Measurements from ENCODE around the gene BICC1.

The BICC1 gene

GRCh38 chr10:58546722-58547445, 34.2 kb downstream of the BICC1 start:
- no peaks in the 10 kb centered on the region for H3K36me3 ChIP-seq (ENCODE audit: insufficient read depth, low read length)
- no peaks in the 10 kb centered on the region for H3K9me3 ChIP-seq (ENCODE audit: insufficient read depth, low read depth, low read length)
- no peaks in the 10 kb centered on the region for H3K9me2 ChIP-seq (replicated peaks; ENCODE audit: low read depth, low read length)
- no peaks in the 10 kb centered on the region for H3K27me3 ChIP-seq (ENCODE audit: insufficient read depth, low read length, poor library complexity, severe bottlenecking)
- H3K9ac ChIP-seq (ENCODE audit: low read depth, low read length, poor library complexity, severe bottlenecking): no peak overlapping the region
- H3K4me3 ChIP-seq (ENCODE audit: low read length, poor library complexity, severe bottlenecking): no peak overlapping the region
- H3K79me2 ChIP-seq (ENCODE audit: insufficient read depth, low read length): no peaks in the 10 kb centered on the region
- H4K20me1 ChIP-seq (ENCODE audit: insufficient read depth, low read length, poor library complexity, severe bottlenecking): no peaks in the 10 kb centered on the region
- no peaks in the 10 kb centered on the region for H3K4me1 ChIP-seq (ENCODE audit: insufficient read depth, low read length, poor library complexity, severe bottlenecking)
- H2AFZ ChIP-seq (ENCODE audit: low read length): no peak overlapping the region
- no peaks in the 10 kb centered on the region for H3F3A ChIP-seq (ENCODE audit: low read depth)
- TF ChIP-seq EZH2phosphoT487 (IDR thresholded peaks at IDR 0.05; ENCODE audit: borderline replicate concordance) (no peak), CTCF (conservative IDR thresholded peaks at IDR 0.05; ENCODE audit: low read length) (no peak)
- no peak overlapping the region for H3K4me2 ChIP-seq (ENCODE audit: low read depth, low read length, poor library complexity, severe bottlenecking)

- Histone ChIP-seq H3K79me2 (ENCODE audit: insufficient read depth, low read length) (no peaks in the 10 kb centered on the region), H3K4me1 (ENCODE audit: insufficient read depth, low read length, poor library complexity, severe bottlenecking) (no peaks in the 10 kb centered on the region), H3K27me3 (ENCODE audit: insufficient read depth, low read length, poor library complexity, severe bottlenecking) (no peaks in the 10 kb centered on the region), H3K4me2 (ENCODE audit: low read depth, low read length, poor library complexity, severe bottlenecking) (no peak overlapping the region), H4K20me1 (ENCODE audit: insufficient read depth, low read length, poor library complexity, severe bottlenecking) (no peaks in the 10 kb centered on the region), H3K9me2 (replicated peaks; ENCODE audit: low read depth, low read length) (no peaks in the 10 kb centered on the region), H3F3A (ENCODE audit: low read depth) (no peaks in the 10 kb centered on the region), H3K9ac (ENCODE audit: low read depth, low read length, poor library complexity, severe bottlenecking) (no peak overlapping the region), H3K36me3 (ENCODE audit: insufficient read depth, low read length) (no peaks in the 10 kb centered on the region), H3K9me3 (ENCODE audit: insufficient read depth, low read depth, low read length) (no peaks in the 10 kb centered on the region), H3K4me3 (ENCODE audit: low read length, poor library complexity, severe bottlenecking) (no peak overlapping the region), H2AFZ (ENCODE audit: low read length) (no peak overlapping the region)
- TF ChIP-seq CTCF (conservative IDR thresholded peaks at IDR 0.05; ENCODE audit: low read length) (no peak), EZH2phosphoT487 (IDR thresholded peaks at IDR 0.05; ENCODE audit: borderline replicate concordance) (no peak)
These were observed 35.3 kb downstream of the BICC1 start for GRCh38 chr10:58547963-58548362.

GRCh38 chr10:58554316-58554715, 41.6 kb downstream of the BICC1 start:
- H3K4me2 ChIP-seq (ENCODE audit: low read depth, low read length, poor library complexity, severe bottlenecking): no peak overlapping the region
- no peak overlapping the region for H3K4me3 ChIP-seq (ENCODE audit: low read length, poor library complexity, severe bottlenecking)
- 0 out of 2 replicates have a peak, but pooled peaks cover 5% of the 10 kb centered on the region for H3K9me3 ChIP-seq (ENCODE audit: insufficient read depth, low read depth, low read length)
- no peaks in the 10 kb centered on the region for H3K27me3 ChIP-seq (ENCODE audit: insufficient read depth, low read length, poor library complexity, severe bottlenecking)
- H3K36me3 ChIP-seq (ENCODE audit: insufficient read depth, low read length): no peaks in the 10 kb centered on the region
- H3K9me2 ChIP-seq (replicated peaks; ENCODE audit: low read depth, low read length): no peaks in the 10 kb centered on the region
- H3K4me1 ChIP-seq (ENCODE audit: insufficient read depth, low read length, poor library complexity, severe bottlenecking): no peaks in the 10 kb centered on the region
- H4K20me1 ChIP-seq (ENCODE audit: insufficient read depth, low read length, poor library complexity, severe bottlenecking): no peaks in the 10 kb centered on the region
- no peak overlapping the region for H2AFZ ChIP-seq (ENCODE audit: low read length)
- H3F3A ChIP-seq (ENCODE audit: low read depth): no peaks in the 10 kb centered on the region
- H3K9ac ChIP-seq (ENCODE audit: low read depth, low read length, poor library complexity, severe bottlenecking): no peak overlapping the region
- H3K79me2 ChIP-seq (ENCODE audit: insufficient read depth, low read length): no peaks in the 10 kb centered on the region
- no peak for TF ChIP-seq EZH2phosphoT487 (IDR thresholded peaks at IDR 0.05; ENCODE audit: borderline replicate concordance)
